GM12874 (cell line): ENCODE measurements around the gene SPATA31A7.
"Not testable (repeated sequence)": the region's sequence is repeated elsewhere in the genome, so short reads cannot be mapped to it uniquely, and the experiment has no call there.

Experiments used
- CTCF ChIP-seq: IDR thresholded peaks from 2 replicates; pipeline ENCODE4 v1.5.1; 2011; ENCODE audit warnings: low read depth, mild to moderate bottlenecking, control low read depth, low read length, moderate library complexity; ENCODE audit not compliant: insufficient read depth

The SPATA31A7 gene

GRCh38 chr9:61189736-61190135 is at the start of gene SPATA31A7:
TSS of gene SPATA31A7 (plus strand) at chr9:61190036. CDS start at chr9:61190065, 29 bp downstream.
- TF ChIP-seq CTCF = not testable (repeated sequence)
